Activated naive CD4-positive, alpha-beta T cell treated with anti-CD3 and anti-CD28 coated beads, Interleukin-2, amount 50 U/mL, for 72 hours (primary cell): ENCODE measurements around the gene TUBGCP2. TPM values are rescaled to one million over a fixed set of nuclear protein-coding genes. Genes with fewer than 3 reads are reported as not detected.
A peak's percentile ranks its signal among the peaks of the same experiment; 100 is the strongest.

Experiments
- ATAC-seq, 2 donors: fragments of 150-1000 bp; cut with Tn5 transposase; 2 replicates each; pipeline ENCODE4 v1.10.0; 2021; ENCODE audit warnings: mild to moderate bottlenecking in 2 of 2, moderate library complexity in 2 of 2
- DNase-seq, 2 donors: peaks; one replicate each; pipeline ENCODE4 v3.0.0; 2021 to 2022; ENCODE audit warnings: low spot score in 2 of 2
- H3K27ac Mint-ChIP-seq, 2 donors: one replicate each; pipeline ENCODE4 v1.8.0; 2022; ENCODE audit warnings: mild to moderate bottlenecking in 2 of 2, mixed read lengths in 2 of 2
- H3K36me3 Mint-ChIP-seq, 2 donors: one replicate each; pipeline ENCODE4 v1.8.0; 2022; ENCODE audit warnings: mixed read lengths in 2 of 2
- H3K9me3 Mint-ChIP-seq, 2 donors: one replicate each; pipeline ENCODE4 v1.8.0; 2022; ENCODE audit warnings: mixed read lengths in 2 of 2
- total RNA-seq, 2 donors: library from RNA; stranded (reverse); gene quantifications; one replicate each; pipeline ENCODE4 v1.2.3, GENCODE V29; 2022

Gene TUBGCP2
- total RNA-seq, result 10 to 100 TPM; 47.9 to 53.3 TPM

DNA sequence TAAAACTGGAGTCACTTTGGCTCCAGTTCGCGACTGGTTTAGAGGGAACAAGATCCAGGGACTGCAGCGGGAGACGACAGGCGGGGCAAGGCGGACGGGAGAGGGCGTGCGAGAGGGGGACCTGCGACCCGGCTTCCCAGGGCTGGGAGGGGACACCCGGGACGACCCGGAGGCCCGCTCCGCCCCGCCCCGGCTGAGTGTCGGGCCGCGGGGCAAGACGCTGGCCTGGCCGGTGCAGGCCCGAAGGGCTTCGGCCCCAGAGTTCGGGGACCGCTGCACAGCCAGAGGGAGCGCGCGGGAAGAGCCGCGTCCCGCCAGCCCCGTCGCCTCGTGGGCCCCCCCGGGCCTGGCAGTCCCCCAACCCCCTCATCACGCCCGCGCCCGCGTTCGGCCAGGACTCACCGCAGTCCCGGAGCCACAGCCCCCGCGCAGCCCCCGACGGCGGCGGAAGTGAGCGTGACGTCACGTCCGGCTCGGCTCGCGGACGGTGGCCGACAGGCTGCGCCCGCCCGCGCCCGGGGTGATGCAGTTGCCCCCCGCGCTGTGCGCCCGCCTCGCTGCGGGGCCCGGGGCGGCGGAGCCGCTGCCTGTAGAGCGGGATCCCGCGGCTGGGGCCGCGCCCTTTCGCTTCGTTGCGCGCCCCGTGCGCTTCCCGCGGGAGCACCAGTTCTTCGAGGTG is at the start of gene TUBGCP2, which contains the start of gene ZNF511:
TSS of gene TUBGCP2 (minus strand) at position 452 of the 679 bp plus-strand sequence. CDS start 5,931 bp downstream, outside the sequence.
TSS of gene ZNF511 (plus strand) at position 494 of the 679 bp plus-strand sequence. CDS start at position 524, 30 bp downstream.
- peak within 1 kb of the TSS; percentile 97 to 100 for H3K27ac Mint-ChIP-seq
- no peaks in the 10 kb centered on the region for H3K9me3 Mint-ChIP-seq
- DNase-seq (peak; percentile 89 to 94), ATAC-seq (peak; percentile 83 to 86)
- peaks cover 8 to 9% of the 10 kb centered on the region in 2 donors for H3K36me3 Mint-ChIP-seq

DNA sequence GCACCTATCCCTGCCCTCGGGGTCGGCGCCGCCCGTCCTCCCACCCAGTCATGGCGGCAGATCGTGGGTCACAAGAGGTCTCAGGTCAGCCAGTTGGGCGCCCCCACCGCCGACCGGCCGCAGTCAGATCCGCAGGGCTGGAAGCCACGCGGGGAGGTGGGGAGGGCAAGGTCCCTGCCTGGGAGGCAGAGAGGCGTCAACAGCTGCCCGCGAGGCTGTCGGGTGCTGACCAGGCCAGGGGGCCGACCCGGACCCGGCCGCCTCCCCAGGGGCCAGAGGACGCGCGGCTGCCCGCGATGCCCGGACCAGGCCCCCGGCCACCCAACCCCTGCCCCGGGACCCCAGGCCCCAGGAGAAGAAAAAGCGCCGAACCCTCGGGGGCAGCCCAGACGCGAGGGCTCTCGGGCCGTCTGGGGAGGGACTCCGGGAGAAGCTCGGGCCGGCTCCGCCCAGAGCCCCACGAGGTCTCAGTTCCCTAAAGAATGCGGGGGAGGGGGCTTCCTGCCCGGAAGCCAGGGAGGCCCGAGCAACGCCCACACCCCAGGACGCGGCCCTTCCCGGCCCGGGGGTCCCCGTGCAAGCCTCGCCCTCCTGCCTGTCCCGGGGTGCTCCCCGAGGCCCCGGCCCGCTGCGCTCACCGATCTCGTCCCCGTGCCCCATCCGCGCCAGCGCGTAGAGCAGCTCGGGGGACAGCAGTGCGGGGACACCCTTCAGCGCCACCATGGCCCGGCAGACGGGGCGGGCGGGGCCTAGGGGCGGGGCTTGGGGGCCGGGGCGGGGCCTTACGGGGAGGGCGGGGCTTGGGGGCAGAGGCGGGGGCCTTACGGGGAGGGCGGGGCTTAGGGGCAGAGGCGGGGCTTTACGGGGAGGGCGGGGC is 48.9 kb upstream of the TUBGCP2 start, which contains the start of gene FUOM:
TSS of gene FUOM (minus strand) at position 735 of the 877 bp plus-strand sequence. CDS start at position 723, 12 bp downstream.
- no peaks in the 10 kb centered on the region for H3K36me3 Mint-ChIP-seq
- H3K9me3 Mint-ChIP-seq, result no peaks in the 10 kb centered on the region
- peak within 1 kb of the TSS in 1 of 2 donors; percentile 68 for H3K27ac Mint-ChIP-seq
- peak; percentile 85 to 89 for ATAC-seq
- DNase-seq, result peak; percentile 71 to 86

GRCh38 chr10:133356549-133357284 is 48.0 kb upstream of the TUBGCP2 start:
- Mint-ChIP-seq H3K9me3 (no peaks in the 10 kb centered on the region), H3K27ac (peak overlapping the region in 1 of 2 donors; percentile 68), H3K36me3 (no peaks in the 10 kb centered on the region)
- DNase-seq (no peak), ATAC-seq (no peak)

DNA sequence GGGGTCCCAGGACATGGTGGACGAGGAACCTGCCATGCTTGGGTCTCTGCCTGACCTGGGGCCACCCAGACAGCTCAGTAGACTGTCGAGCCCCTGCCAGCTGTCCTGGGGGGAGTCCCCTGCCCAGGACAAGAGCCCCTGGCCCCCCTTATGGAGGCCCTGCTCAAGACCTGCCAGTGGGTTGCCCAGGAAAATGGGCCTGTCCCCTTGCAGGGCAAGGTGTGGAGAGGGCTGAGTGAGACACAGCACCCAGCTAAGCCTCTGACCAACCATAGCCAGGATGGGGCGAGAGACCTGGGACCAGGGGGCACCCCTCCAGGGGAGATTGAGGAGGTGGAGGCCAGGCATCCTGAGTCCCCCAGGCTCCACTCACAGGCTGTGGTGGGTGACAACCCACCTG is 47.3 kb upstream of the TUBGCP2 start:
- no peak for ATAC-seq
- H3K36me3 Mint-ChIP-seq, result no peaks in the 10 kb centered on the region
- peak overlapping the region in 1 of 2 donors; percentile 68 for H3K27ac Mint-ChIP-seq

DNA sequence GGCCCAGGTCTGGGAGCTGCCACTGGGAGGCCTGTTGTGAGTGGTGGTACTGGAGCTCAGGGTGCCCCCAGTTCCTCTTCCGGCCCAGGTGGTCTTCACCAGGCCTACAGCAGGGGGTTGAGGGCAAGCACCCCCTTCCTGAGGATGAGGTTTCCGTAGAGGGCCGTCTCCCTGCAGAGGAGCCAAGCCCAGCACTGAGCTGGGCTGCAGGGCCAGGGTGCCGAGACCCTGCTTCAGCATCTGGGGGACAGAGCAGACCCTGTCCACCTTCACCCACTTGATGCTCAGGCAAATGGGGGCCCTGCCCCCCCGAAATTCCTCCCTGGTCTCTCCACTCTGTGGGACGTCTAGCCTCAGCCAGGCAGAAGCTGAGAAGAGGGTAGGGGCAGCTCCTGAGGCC is 46.6 kb upstream of the TUBGCP2 start:
- ATAC-seq (no peak), DNase-seq (no peak)
- H3K36me3 Mint-ChIP-seq, result no peaks in the 10 kb centered on the region
- H3K27ac Mint-ChIP-seq, result no peak overlapping the region
- no peaks in the 10 kb centered on the region for H3K9me3 Mint-ChIP-seq

More for the DNA sequence above, 47.3 kb upstream of the TUBGCP2 start:
- H3K9me3 Mint-ChIP-seq, result no peaks in the 10 kb centered on the region
- no peak for DNase-seq

DNA sequence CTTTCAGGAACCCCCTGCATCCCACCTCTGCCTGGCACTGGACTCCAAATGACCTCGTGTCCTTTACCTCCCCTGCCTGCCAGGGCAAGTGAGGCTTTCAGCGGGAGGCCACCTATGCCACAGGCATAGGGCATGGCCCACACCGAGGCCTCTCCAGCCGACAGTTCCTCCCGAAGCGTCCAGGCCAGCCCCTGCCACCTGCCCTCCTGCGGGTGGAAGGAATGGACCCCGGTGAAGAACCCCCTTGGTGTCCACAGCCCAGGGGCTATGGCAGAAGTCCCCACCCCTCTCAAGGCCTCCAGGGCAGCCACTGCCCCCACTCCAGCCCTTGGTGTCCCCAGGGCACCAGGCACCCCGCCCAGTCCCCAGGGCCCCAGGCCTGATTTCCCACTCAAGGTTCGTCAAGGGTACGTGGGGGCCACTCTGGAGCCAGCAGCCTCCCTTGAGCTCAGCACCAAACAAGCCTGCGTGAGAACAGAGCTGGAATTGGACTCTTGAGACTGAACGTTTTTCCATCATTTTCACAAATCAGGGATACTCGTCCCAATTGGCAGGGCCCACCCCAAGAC is 46.1 kb upstream of the TUBGCP2 start:
- DNase-seq, result no peak
- Mint-ChIP-seq H3K9me3 (no peaks in the 10 kb centered on the region), H3K36me3 (no peaks in the 10 kb centered on the region), H3K27ac (no peak overlapping the region)
- no peak for ATAC-seq

- no peaks in the 10 kb centered on the region for H3K9me3 Mint-ChIP-seq
- no peak for DNase-seq
- H3K27ac Mint-ChIP-seq, result no peak overlapping the region
- ATAC-seq, result no peak
- no peaks in the 10 kb centered on the region for H3K36me3 Mint-ChIP-seq
Measured at GRCh38 chr10:133353988-133354605, 45.4 kb upstream of the TUBGCP2 start.

GRCh38 chr10:133353202-133353959 is 44.7 kb upstream of the TUBGCP2 start:
- no peak overlapping the region for H3K27ac Mint-ChIP-seq
- H3K9me3 Mint-ChIP-seq, result no peaks in the 10 kb centered on the region
- H3K36me3 Mint-ChIP-seq, result no peaks in the 10 kb centered on the region
- no peak for DNase-seq
- no peak for ATAC-seq

DNA sequence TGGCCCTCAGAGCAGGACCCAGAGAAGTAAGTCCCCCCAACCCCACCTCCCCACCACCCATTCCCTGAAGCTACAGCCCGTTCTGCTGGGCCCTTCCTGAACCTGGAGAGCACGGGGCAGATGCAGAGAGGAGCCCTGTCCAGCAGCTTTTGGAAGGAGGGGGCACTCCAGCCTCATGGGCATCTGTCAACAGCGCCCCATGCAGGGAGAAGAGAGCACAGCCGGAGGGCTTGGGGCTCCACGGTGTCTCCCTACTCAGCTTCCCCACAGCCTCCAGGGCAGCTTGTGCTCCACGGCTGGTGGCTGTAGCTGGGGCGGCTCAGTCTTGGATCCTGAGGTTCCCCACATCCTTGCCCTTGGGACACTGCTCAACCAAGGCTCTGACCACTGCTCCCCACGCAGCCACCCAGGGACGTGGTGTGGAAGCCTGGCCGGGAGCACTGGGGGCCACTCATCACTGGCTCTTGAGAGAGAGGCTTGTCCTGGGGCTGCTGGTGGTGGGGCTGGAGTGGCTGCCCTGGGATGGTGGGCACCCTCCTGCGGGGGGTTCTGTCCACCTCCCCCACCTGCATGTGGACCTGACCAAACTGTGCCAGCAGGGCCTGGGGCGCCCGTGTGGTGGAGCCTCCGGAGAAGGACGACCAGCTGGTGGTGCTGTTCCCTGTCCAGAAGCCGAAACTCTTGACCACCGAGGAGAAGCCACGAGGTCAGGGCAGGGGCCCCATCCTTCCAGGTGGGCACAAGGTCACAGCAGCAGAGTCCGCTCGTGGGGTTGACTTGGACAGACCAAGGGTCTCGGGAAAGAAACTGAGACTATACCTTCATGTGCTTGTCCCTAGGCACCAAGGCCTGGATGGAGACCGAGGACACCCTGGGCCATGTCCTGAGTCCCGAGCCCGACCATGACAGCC is 43.0 kb upstream of the TUBGCP2 start:
- Mint-ChIP-seq H3K9me3 (no peaks in the 10 kb centered on the region), H3K36me3 (no peaks in the 10 kb centered on the region), H3K27ac (no peak overlapping the region)
- ATAC-seq, result no peak
- DNase-seq, result no peak

DNA sequence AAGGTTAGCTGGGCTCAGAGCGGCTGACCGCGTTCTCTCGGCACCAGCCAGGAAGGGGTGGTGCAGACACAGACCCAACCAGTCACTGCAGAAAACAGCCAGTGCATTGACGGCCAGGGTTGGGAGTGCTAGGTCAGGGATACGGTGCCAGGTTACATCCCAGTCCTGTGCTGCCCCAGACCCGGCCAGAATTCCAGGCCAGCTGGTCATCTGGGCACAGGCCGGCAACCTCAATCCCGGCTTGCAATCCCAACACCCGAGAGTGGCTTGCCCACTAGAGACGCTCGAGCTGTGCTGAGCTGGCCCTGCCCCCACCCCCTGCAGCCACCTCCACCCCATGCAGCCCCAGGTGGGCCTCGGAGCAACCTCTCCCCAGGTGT is 42.3 kb upstream of the TUBGCP2 start:
- Mint-ChIP-seq H3K27ac (no peak overlapping the region), H3K9me3 (no peaks in the 10 kb centered on the region), H3K36me3 (no peaks in the 10 kb centered on the region)
- DNase-seq, result no peak
- ATAC-seq, result no peak

- Mint-ChIP-seq H3K9me3 (no peaks in the 10 kb centered on the region), H3K36me3 (no peaks in the 10 kb centered on the region), H3K27ac (no peak overlapping the region)
- DNase-seq, result no peak
- no peak for ATAC-seq
Measured at GRCh38 chr10:133350283-133350949, 41.7 kb upstream of the TUBGCP2 start.

- Mint-ChIP-seq H3K36me3 (no peaks in the 10 kb centered on the region), H3K27ac (no peak overlapping the region), H3K9me3 (no peaks in the 10 kb centered on the region)
- DNase-seq (no peak), ATAC-seq (no peak)
Measured at GRCh38 chr10:133349577-133350011, 40.9 kb upstream of the TUBGCP2 start.

DNA sequence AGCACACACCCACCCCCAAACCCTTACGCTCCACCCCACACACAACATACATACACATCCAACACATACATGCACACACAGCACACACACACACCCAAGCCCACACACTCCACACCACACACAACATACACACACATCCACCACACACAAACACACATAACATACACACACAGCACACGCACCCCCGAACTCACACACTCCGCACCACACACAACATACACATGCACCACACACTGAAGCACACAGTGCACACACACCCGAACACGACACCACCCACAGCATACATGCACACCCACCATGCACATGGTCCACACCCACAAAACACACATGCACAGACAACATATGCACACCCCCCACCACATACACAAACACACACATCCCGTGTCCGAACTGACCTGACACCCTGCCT is 40.5 kb upstream of the TUBGCP2 start:
- H3K27ac Mint-ChIP-seq, result no peak overlapping the region
- DNase-seq (no peak), ATAC-seq (no peak)
- H3K9me3 Mint-ChIP-seq, result no peaks in the 10 kb centered on the region
- H3K36me3 Mint-ChIP-seq, result no peaks in the 10 kb centered on the region
